Hepatocyte (in vitro differentiated cells): ENCODE measurements around the gene TRAPPC6A. TPM values are rescaled to one million over a fixed set of nuclear protein-coding genes. Genes with fewer than 3 reads are reported as not detected.

Experiments
- DNase-seq: peaks from one replicate; pipeline ENCODE4 v3.0.0-alpha.2; 2016; ENCODE audit warnings: low spot score
- H2AFZ ChIP-seq: fragments of 200-600 bp; sonication (generic); 2 replicates; pipeline ENCODE4 v1.6.0; 2016; ENCODE audit warnings: antibody characterized with exemption, mild to moderate bottlenecking
- H3K27ac ChIP-seq: fragments of 200-600 bp; sonication (generic); 2 replicates; pipeline ENCODE4 v1.5.1; 2016; ENCODE audit warnings: mild to moderate bottlenecking
- H3K27me3 ChIP-seq: fragments of 200-600 bp; sonication (generic); 2 replicates; pipeline ENCODE4 v1.6.1; 2016
- H3K36me3 ChIP-seq: fragments of 200-600 bp; sonication (generic); replicated peaks from 2 replicates; pipeline ENCODE4 v1.5.1; 2016; ENCODE audit warnings: low read depth; ENCODE audit not compliant: insufficient read depth
- H3K4me1 ChIP-seq: fragments of 200-600 bp; sonication (generic); 2 replicates; pipeline ENCODE4 v1.5.1; 2016; ENCODE audit warnings: mild to moderate bottlenecking, moderate library complexity; ENCODE audit not compliant: insufficient read depth
- H3K4me2 ChIP-seq: fragments of 200-600 bp; sonication (generic); 2 replicates; pipeline ENCODE4 v1.6.0; 2016
- H3K4me3 ChIP-seq: fragments of 200-600 bp; sonication (generic); 2 replicates; pipeline ENCODE4 v1.5.1; 2016; ENCODE audit warnings: mild to moderate bottlenecking
- H3K79me2 ChIP-seq: fragments of 200-600 bp; sonication (generic); 2 replicates; pipeline ENCODE4 v1.6.0; 2017; ENCODE audit warnings: mild to moderate bottlenecking
- H3K9me2 ChIP-seq: fragments of 200-600 bp; sonication (generic); replicated peaks from 2 replicates; pipeline ENCODE4 v1.6.0; 2017; ENCODE audit warnings: mild to moderate bottlenecking; ENCODE audit not compliant: insufficient read depth
- H3K9me3 ChIP-seq: fragments of 200-600 bp; sonication (generic); 2 replicates; pipeline ENCODE4 v1.5.1; 2016; ENCODE audit warnings: low read depth, mild to moderate bottlenecking
- H4K20me1 ChIP-seq: fragments of 200-600 bp; sonication (generic); 2 replicates; pipeline ENCODE4 v1.6.0; 2016; ENCODE audit warnings: mild to moderate bottlenecking; ENCODE audit not compliant: insufficient read depth, poor library complexity, severe bottlenecking
- CTCF ChIP-seq: fragments of 200-600 bp; sonication (generic); IDR thresholded peaks from 2 replicates; pipeline ENCODE4 v1.5.1; 2016; ENCODE audit warnings: antibody characterized with exemption, mild to moderate bottlenecking; ENCODE audit not compliant: poor library complexity
- EZH2 ChIP-seq: fragments of 200-600 bp; sonication (generic); IDR thresholded peaks from 2 replicates; pipeline ENCODE4 v1.6.1; 2016; ENCODE audit warnings: antibody characterized with exemption, mild to moderate bottlenecking, borderline replicate concordance
- EZH2phosphoT487 ChIP-seq: fragments of 200-600 bp; sonication (generic); IDR thresholded peaks from one replicate; pipeline ENCODE4 v1.6.1; 2018; ENCODE audit warnings: antibody characterized with exemption, mild to moderate bottlenecking, low read depth, moderate library complexity; ENCODE audit not compliant: unreplicated experiment, severe bottlenecking
- WGBS: methylation state at CpG from one replicate; pipeline ENCODE4 v1.1.6; 2016; ENCODE audit warnings: low lambda C conversion rate; ENCODE audit errors: missing lambda C conversion rate; 5-methylcytosine and 5-hydroxymethylcytosine counted together
- polyA plus RNA-seq: library from polyadenylated mRNA; unstranded; fragments of >200 nt; fragmentation: Nextera tagmentation; extraction: Ambion mirVana; gene quantifications from 2 replicates; pipeline ENCODE4 v1.2.1, GENCODE V29; 2016
- total RNA-seq: library from RNA; depleted of rRNA; stranded (reverse); fragments of >200 nt; gene quantifications from 2 replicates; pipeline ENCODE4 v1.2.3, GENCODE V29; 2014

TRAPPC6A gene
- total and polyA plus RNA-seq, 2 experiments from 2014 or later = 25.7 to 60.1 TPM

- peaks cover 2% of the 10 kb centered on the region for H3K79me2 ChIP-seq
- H3K27ac ChIP-seq = no peak overlapping the region
- TF ChIP-seq EZH2phosphoT487 = no peak
- TF ChIP-seq CTCF = peak; percentile 51
- no peaks in the 10 kb centered on the region for H4K20me1 ChIP-seq
- H3K9me2 ChIP-seq = no peaks in the 10 kb centered on the region
- WGBS = 42% methylated on average over 12 of the region's 12 CpGs
- no peaks in the 10 kb centered on the region for H3K9me3 ChIP-seq
- H3K27me3 ChIP-seq = no peaks in the 10 kb centered on the region
- no peaks in the 10 kb centered on the region for H3K36me3 ChIP-seq
- H3K4me1 ChIP-seq = no peaks in the 10 kb centered on the region
- peak; percentile 61 for DNase-seq
- no peak overlapping the region for H2AFZ ChIP-seq
- no peak overlapping the region for H3K4me3 ChIP-seq
- H3K4me2 ChIP-seq = no peak overlapping the region
Measured at GRCh38 chr19:45187421-45188100, 9.5 kb upstream of the TRAPPC6A start.

- Histone ChIP-seq H3K4me3 (no peak overlapping the region), H3K4me2 (no peak overlapping the region), H3K9me2 (no peaks in the 10 kb centered on the region), H3K27ac (no peak overlapping the region), H3K36me3 (no peaks in the 10 kb centered on the region), H4K20me1 (no peaks in the 10 kb centered on the region), H3K4me1 (no peaks in the 10 kb centered on the region), H2AFZ (no peak overlapping the region), H3K79me2 (peaks cover 10% of the 10 kb centered on the region), H3K27me3 (no peaks in the 10 kb centered on the region), H3K9me3 (no peaks in the 10 kb centered on the region)
- DNase-seq = no peak
- 89% methylated on average over 12 of the region's 12 CpGs for WGBS
- no peak for TF ChIP-seq EZH2phosphoT487
Measured at GRCh38 chr19:45186509-45187334, 8.7 kb upstream of the TRAPPC6A start.

GRCh38 chr19:45184115-45184514 is 6.1 kb upstream of the TRAPPC6A start:
- Histone ChIP-seq H3K9me3 (no peaks in the 10 kb centered on the region), H3K4me2 (no peak overlapping the region), H3K27ac (no peak overlapping the region), H3K9me2 (no peaks in the 10 kb centered on the region), H3K4me1 (peaks cover 3% of the 10 kb centered on the region), H3K36me3 (no peaks in the 10 kb centered on the region), H3K79me2 (peaks cover 32% of the 10 kb centered on the region), H4K20me1 (no peaks in the 10 kb centered on the region), H2AFZ (no peak overlapping the region), H3K27me3 (no peaks in the 10 kb centered on the region), H3K4me3 (no peak overlapping the region)
- TF ChIP-seq EZH2phosphoT487 = no peak
- no peak for TF ChIP-seq CTCF
- TF ChIP-seq EZH2 = no peak
- WGBS = 93% methylated on average over 5 of the region's 5 CpGs
- DNase-seq = no peak

- Histone ChIP-seq H3K4me2 (no peak overlapping the region), H3K9me3 (no peaks in the 10 kb centered on the region), H3K4me3 (no peak overlapping the region), H3K36me3 (no peaks in the 10 kb centered on the region), H2AFZ (no peak overlapping the region), H3K27me3 (no peaks in the 10 kb centered on the region), H3K4me1 (peaks cover 3% of the 10 kb centered on the region), H3K9me2 (no peaks in the 10 kb centered on the region), H3K79me2 (peaks cover 32% of the 10 kb centered on the region), H4K20me1 (no peaks in the 10 kb centered on the region), H3K27ac (no peak overlapping the region)
- 95% methylated on average over 4 of the region's 4 CpGs for WGBS
- DNase-seq = no peak
- TF ChIP-seq EZH2 (no peak), EZH2phosphoT487 (no peak), CTCF (no peak)
Measured at GRCh38 chr19:45182758-45183157, 4.7 kb upstream of the TRAPPC6A start.
